Ectodermal cell (in vitro differentiated cells): ENCODE measurements around the gene CFAP65.
A peak's percentile ranks its signal among the peaks of the same experiment; 100 is the strongest.

Source experiments
- H3K27ac ChIP-seq: 2 replicates; pipeline ENCODE4 v1.7.0; 2013; ENCODE audit warnings: mild to moderate bottlenecking, low read depth, low read length; ENCODE audit not compliant: insufficient read depth, poor library complexity, severe bottlenecking
- H3K27me3 ChIP-seq: 2 replicates; pipeline ENCODE4 v1.7.0; 2013; ENCODE audit warnings: mild to moderate bottlenecking, low read length; ENCODE audit not compliant: insufficient read depth, control insufficient read depth, poor library complexity, severe bottlenecking
- H3K36me3 ChIP-seq: one replicate; pipeline ENCODE4 v1.7.0; 2013; ENCODE audit warnings: low read length; ENCODE audit not compliant: control insufficient read depth, insufficient read depth
- H3K4me1 ChIP-seq: one replicate; pipeline ENCODE4 v1.7.0; 2013; ENCODE audit warnings: low read length; ENCODE audit not compliant: control insufficient read depth, insufficient read depth
- H3K4me3 ChIP-seq: 2 replicates; pipeline ENCODE4 v1.7.0; 2013; ENCODE audit warnings: low read depth, low read length, control low read depth; ENCODE audit not compliant: insufficient read depth
- H3K9me3 ChIP-seq: 2 replicates; pipeline ENCODE4 v1.7.0; 2013; ENCODE audit warnings: mild to moderate bottlenecking, low read length, moderate library complexity; ENCODE audit not compliant: control insufficient read depth
- WGBS, 2 experiments: methylation state at CpG; one replicate each; pipeline ENCODE4 v1.1.7; 2013; ENCODE audit warnings: missing lambda C conversion rate in 2 of 2; 5-methylcytosine and 5-hydroxymethylcytosine counted together

CFAP65 gene

GRCh38 chr2:218964041-218964771, 77.1 kb downstream of the CFAP65 start:
- Histone ChIP-seq H3K27ac (peak overlapping the region; percentile 77), H3K4me1 (peaks cover 28% of the 10 kb centered on the region), H3K4me3 (no peak overlapping the region), H3K36me3 (no peaks in the 10 kb centered on the region), H3K27me3 (peaks cover 60% of the 10 kb centered on the region), H3K9me3 (no peaks in the 10 kb centered on the region)
- WGBS, 2 experiments, result 72 to 76% methylated on average over 5 of the region's 5 CpGs

DNA sequence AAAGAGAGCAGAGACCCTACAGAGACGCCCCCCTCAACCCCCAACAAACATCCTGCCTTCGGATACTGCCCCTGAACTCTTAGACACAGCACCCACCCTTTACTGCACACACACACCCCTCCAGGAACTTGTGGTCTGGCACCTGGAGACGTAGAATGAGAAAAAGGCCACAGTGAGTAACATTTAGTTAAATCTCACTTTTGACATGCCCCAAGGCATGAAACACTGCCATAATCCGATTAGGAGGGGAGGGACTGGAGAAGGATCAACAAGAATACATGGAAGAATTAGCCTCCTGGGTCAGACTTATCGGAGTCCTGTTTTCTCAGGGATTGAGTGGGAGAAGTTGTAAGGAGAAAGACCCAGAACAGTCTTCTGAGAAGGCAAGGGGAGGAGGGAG, 77.7 kb downstream of the CFAP65 start:
- Histone ChIP-seq H3K4me1 (peaks cover 28% of the 10 kb centered on the region), H3K27ac (peak overlapping the region; percentile 77), H3K36me3 (no peaks in the 10 kb centered on the region), H3K27me3 (peaks cover 63% of the 10 kb centered on the region), H3K9me3 (no peaks in the 10 kb centered on the region), H3K4me3 (peak overlapping the region; percentile 0)
- WGBS, 2 experiments, result 28 to 33% methylated on average over 5 of the region's 5 CpGs

DNA sequence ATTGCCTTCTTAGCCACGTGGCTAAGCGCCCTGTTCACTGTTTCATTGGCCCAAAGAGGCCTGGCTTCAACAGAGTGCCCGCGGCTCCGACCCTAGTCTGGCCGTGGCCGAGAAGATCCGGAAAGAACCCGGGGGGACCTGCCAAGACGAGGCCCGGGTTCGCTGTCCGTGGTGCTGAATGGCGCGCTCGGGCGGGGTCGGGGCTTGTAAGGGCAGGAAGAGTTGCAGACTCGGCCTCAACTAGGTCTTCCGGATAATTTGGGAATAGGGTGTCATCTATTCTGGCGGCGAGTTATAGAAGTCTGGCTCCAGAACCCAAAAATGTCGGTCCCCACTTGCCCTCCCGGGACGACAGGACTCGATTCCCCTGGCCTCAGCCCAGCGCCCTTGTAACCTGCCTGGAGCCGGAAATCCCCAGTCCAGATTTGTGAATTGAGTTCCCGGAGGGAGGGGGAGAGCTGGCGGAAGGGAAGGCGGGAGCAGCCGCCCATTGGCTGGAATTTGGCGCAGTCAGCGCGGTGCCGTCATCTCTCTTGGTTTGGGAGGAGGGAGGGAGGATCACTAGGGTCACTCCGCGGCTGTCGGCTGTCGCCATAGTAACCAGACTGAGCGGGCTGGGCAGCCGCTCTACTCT, 78.3 kb downstream of the CFAP65 start:
- H3K4me3 ChIP-seq, result peak overlapping the region; percentile 51
- WGBS, 2 experiments, result 1% methylated on average over 42 of the region's 42 CpGs
- H3K27me3 ChIP-seq, result peaks cover 63% of the 10 kb centered on the region
- H3K4me1 ChIP-seq, result peaks cover 28% of the 10 kb centered on the region
- no peaks in the 10 kb centered on the region for H3K36me3 ChIP-seq
- no peaks in the 10 kb centered on the region for H3K9me3 ChIP-seq
- H3K27ac ChIP-seq, result peak overlapping the region; percentile 77

DNA sequence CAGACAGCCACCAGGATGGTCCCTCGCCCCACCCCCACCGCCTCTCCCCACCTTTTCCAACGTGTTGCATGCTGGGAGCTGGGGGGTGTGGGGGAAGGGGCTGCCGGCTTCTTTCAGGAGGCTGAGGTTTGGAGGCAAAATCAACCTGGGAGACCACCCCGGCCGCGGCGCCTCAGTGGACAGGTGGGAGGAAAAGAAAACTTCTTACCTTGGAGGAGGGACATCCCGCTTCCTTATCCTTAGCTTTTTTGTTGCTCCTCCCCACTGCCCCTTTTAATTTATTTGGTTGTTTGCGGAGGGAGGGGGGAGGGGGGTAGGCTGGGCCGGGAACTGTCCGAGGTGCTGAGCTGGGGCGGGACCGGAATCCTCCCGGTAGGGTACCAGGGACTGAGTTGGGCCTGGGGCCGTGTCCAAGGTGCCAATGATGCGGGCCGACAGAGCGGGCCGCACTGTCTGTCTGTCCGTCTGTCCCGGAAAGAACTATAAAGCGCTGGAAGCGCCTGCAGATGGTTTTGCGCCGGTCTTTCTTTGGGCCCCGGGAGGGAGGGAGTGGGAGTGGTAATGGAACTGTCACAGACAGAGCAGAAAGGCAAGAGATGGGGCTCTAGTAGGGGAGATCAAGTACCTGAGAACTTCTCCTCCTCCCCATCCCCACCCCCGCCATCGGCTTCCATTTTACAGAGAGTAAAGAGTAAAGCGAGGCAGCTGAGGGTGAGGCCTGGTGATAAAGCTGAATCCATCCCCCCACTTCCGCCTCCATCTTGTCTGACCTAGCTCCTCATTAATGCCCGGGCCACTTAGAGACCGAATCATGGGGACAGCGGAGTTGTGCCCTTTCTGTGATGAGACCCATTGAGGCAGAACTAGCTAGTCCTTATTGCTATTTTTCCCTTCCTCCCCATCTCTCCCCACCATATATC, 79.4 kb downstream of the CFAP65 start:
- H3K4me3 ChIP-seq, result no peak overlapping the region
- 26% methylated on average over 31 to 34 of the region's 34 CpGs for WGBS, 2 experiments
- H3K27ac ChIP-seq, result no peak overlapping the region
- no peaks in the 10 kb centered on the region for H3K36me3 ChIP-seq
- H3K27me3 ChIP-seq, result peaks cover 63% of the 10 kb centered on the region
- H3K9me3 ChIP-seq, result no peaks in the 10 kb centered on the region
- peaks cover 28% of the 10 kb centered on the region for H3K4me1 ChIP-seq

DNA sequence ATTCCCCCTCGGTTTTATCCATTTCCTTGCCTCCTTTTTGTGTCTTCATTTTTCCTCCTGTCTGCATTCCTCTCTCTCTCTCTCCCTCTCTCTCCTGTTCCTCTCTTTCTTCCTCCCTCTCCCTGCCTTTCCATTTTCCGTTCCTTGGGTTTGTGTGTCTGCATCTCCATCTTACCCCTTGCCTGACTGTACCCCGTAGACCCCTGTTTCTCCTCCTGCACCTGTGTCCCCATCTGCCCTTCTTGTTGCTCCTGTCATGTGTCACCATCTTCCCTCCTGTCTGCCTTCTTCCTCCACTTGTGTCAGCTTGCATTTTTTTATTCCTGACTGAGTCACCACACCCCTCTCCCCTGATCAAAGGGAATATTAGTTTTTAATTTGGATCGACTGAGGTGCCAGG, 80.1 kb downstream of the CFAP65 start:
- 16 to 19% methylated on average over 4 of the region's 4 CpGs for WGBS, 2 experiments
- peaks cover 65% of the 10 kb centered on the region for H3K27me3 ChIP-seq
- H3K4me3 ChIP-seq, result no peak overlapping the region
- peaks cover 28% of the 10 kb centered on the region for H3K4me1 ChIP-seq
- no peaks in the 10 kb centered on the region for H3K36me3 ChIP-seq
- no peak overlapping the region for H3K27ac ChIP-seq
- no peaks in the 10 kb centered on the region for H3K9me3 ChIP-seq

- Histone ChIP-seq H3K4me1 (peaks cover 28% of the 10 kb centered on the region), H3K27me3 (peaks cover 70% of the 10 kb centered on the region), H3K27ac (no peak overlapping the region), H3K36me3 (no peaks in the 10 kb centered on the region), H3K9me3 (no peaks in the 10 kb centered on the region), H3K4me3 (peak overlapping the region; percentile 8)
- 5% methylated on average over 87 of the region's 87 CpGs for WGBS, 2 experiments
Measured at GRCh38 chr2:218960309-218961165, 80.8 kb downstream of the CFAP65 start.

DNA sequence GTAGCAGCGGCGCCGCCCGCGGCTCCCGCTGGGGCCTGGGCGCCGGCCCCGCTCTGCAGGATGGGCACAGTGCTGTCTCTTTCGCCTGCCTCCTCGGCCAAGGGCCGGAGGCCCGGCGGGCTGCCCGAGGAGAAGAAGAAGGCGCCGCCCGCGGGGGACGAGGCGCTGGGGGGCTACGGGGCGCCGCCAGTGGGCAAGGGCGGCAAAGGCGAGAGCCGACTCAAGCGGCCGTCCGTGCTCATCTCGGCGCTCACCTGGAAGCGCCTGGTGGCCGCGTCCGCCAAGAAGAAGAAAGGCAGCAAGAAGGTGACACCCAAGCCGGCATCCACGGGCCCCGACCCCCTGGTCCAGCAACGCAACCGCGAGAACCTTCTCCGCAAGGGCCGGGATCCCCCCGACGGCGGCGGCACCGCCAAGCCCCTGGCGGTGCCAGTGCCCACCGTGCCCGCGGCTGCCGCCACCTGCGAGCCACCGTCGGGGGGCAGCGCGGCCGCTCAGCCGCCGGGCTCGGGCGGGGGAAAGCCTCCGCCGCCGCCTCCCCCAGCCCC, 81.5 kb downstream of the CFAP65 start:
- Histone ChIP-seq H3K36me3 (no peaks in the 10 kb centered on the region), H3K9me3 (no peaks in the 10 kb centered on the region), H3K4me3 (peak overlapping the region; percentile 52), H3K27me3 (peaks cover 77% of the 10 kb centered on the region), H3K27ac (no peak overlapping the region), H3K4me1 (peaks cover 28% of the 10 kb centered on the region)
- 2% methylated on average over 67 of the region's 67 CpGs for WGBS, 2 experiments

DNA sequence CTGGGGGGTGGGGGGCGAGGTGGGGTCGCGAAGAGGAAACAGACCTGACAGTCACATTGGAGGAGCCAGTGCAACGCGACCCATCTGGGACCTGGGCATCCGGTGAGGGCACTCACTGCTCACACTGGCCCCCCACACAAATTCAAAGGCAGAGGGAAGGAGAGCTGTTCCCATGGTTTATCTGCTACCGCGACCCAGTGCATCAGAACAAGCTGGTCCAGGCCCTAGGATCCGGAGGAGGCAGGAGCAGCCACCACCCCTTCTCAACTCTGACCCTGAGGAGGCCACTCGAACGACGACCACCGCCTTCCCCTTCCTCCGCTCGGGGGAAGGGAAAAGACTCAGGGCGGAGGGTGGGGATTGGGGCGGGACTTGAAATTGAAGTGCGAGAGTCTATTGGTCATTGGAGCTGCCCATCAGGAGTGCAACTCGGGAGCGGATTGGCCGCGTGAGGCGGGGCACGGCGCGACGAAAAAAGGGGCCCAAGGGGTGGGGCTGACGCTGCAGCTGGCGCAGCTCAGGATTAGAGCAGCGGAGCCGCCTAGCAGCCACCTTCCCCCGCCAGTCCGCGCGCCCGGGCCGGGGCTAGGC, 82.1 kb downstream of the CFAP65 start, which contains the start of gene CDK5R2:
Gene CDK5R2, plus strand, starts transcription at position 526 of the 591 bp plus-strand sequence. CDS start 155 bp downstream, outside the sequence.
- H3K27ac ChIP-seq, result no peak within 1 kb of the TSS
- peaks cover 80% of the 10 kb centered on the region for H3K27me3 ChIP-seq
- 1% methylated on average over 37 of the region's 37 CpGs for WGBS, 2 experiments

GRCh38 chr2:218958276-218958675, 83.0 kb downstream of the CFAP65 start:
- H3K36me3 ChIP-seq, result no peaks in the 10 kb centered on the region
- H3K4me1 ChIP-seq, result peaks cover 15% of the 10 kb centered on the region
- 96 to 100% methylated on average over 1 of the region's 1 CpG for WGBS, 2 experiments
- H3K27me3 ChIP-seq, result peaks cover 80% of the 10 kb centered on the region
- no peak overlapping the region for H3K4me3 ChIP-seq
- H3K27ac ChIP-seq, result no peak overlapping the region
- no peaks in the 10 kb centered on the region for H3K9me3 ChIP-seq

More for the DNA sequence above, 82.1 kb downstream of the CFAP65 start, which contains the start of gene CDK5R2:
- Histone ChIP-seq H3K4me3 (peak within 1 kb of the TSS; percentile 52), H3K36me3 (no peaks in the 10 kb centered on the region), H3K4me1 (peaks cover 24% of the 10 kb centered on the region), H3K9me3 (no peaks in the 10 kb centered on the region)
